HepG2 (cell line): ENCODE measurements around the gene POU5F1. TPM values are rescaled to one million over a fixed set of nuclear protein-coding genes. Genes with fewer than 3 reads are reported as not detected.

Experiments used
- E2F1 ChIP-seq: sonication (generic); formaldehyde crosslinking; IDR thresholded peaks from 2 replicates; pipeline ENCODE4 v1.5.0; 2020; ENCODE audit warnings: missing genetic modification reagents
- IKZF1 ChIP-seq: fragments of 450-650 bp; IDR thresholded peaks from 2 replicates; pipeline ENCODE4 v1.7.1; 2016
- KDM1A ChIP-seq: IDR thresholded peaks from 2 replicates; pipeline ENCODE4 v1.6.1; 2016; ENCODE audit warnings: missing compliant biosample characterization
- RXRA ChIP-seq: sonication (generic); formaldehyde crosslinking; IDR thresholded peaks from 2 replicates; pipeline ENCODE4 v1.5.1; 2020; ENCODE audit warnings: missing genetic modification reagents
- TFDP1 ChIP-seq: IDR thresholded peaks from 2 replicates; pipeline ENCODE4 v1.6.1; 2016; ENCODE audit warnings: missing compliant biosample characterization, missing genetic modification reagents, borderline replicate concordance
- TFDP2 ChIP-seq: sonication (generic); formaldehyde crosslinking; IDR thresholded peaks from 2 replicates; pipeline ENCODE4 v1.4.0; 2020; ENCODE audit warnings: missing genetic modification reagents
- TFE3 ChIP-seq: IDR thresholded peaks from 2 replicates; pipeline ENCODE4 v1.6.1; 2016
- U2AF2 ChIP-seq: fragments of 200-400 bp; formaldehyde crosslinking; IDR thresholded peaks from 2 replicates; pipeline ENCODE4 v1.6.1; 2017; ENCODE audit warnings: low read depth, mild to moderate bottlenecking, low read length
- USF2 ChIP-seq, 2 experiments: sonication (generic) in 1 of 2; formaldehyde crosslinking in 1 of 2; IDR thresholded peaks; 2 replicates each; pipeline versions ENCODE4 v1.5.1 to v1.6.1; 2011 to 2020; ENCODE audit warnings: borderline replicate concordance in 1 of 2, low read depth in 1 of 2, low read length in 1 of 2, mild to moderate bottlenecking in 1 of 2, missing genetic modification reagents in 1 of 2, moderate library complexity in 1 of 2
- ZGPAT ChIP-seq: IDR thresholded peaks from 2 replicates; pipeline ENCODE4 v1.6.1; 2016; ENCODE audit warnings: mild to moderate bottlenecking
- ZNF512B ChIP-seq: sonication (generic); formaldehyde crosslinking; IDR thresholded peaks from 2 replicates; pipeline ENCODE4 v1.5.1; 2020; ENCODE audit warnings: missing genetic modification reagents, mild to moderate bottlenecking, borderline replicate concordance
- ZNF564 ChIP-seq: sonication (generic); formaldehyde crosslinking; IDR thresholded peaks from 2 replicates; pipeline ENCODE4 v1.8.1; 2023; ENCODE audit warnings: mild to moderate bottlenecking, missing genetic modification reagents
- ZNF615 ChIP-seq: sonication (generic); formaldehyde crosslinking; IDR thresholded peaks from 2 replicates; pipeline ENCODE4 v1.5.0; 2020; ENCODE audit warnings: mild to moderate bottlenecking, missing genetic modification reagents, borderline replicate concordance
- ZNF766 ChIP-seq: sonication (generic); formaldehyde crosslinking; IDR thresholded peaks from 2 replicates; pipeline ENCODE4 v1.5.0; 2020; ENCODE audit warnings: missing genetic modification reagents, borderline replicate concordance
- ZNF775 ChIP-seq: sonication (generic); formaldehyde crosslinking; IDR thresholded peaks from 2 replicates; pipeline ENCODE4 v1.4.0; 2020; ENCODE audit warnings: missing genetic modification reagents, mild to moderate bottlenecking, moderate library complexity, borderline replicate concordance
- polyA plus RNA-seq, 8 experiments: library from polyadenylated mRNA; depleted of rRNA in 3 of 8; stranded (reverse) in 7 of 8; unstranded in 1 of 8; fragments of >200 nt; fragmentation: Illumina TruSeq in 4 of 8; extraction: Trizol in 4 of 8; gene quantifications; 2 replicates each; pipeline versions ENCODE4 v1.2.1 to v1.2.3, GENCODE V29; 2011 to 2016; ENCODE audit warnings: low read depth in 4 of 8, missing spikeins in 1 of 8, mixed read lengths in 1 of 8; ENCODE audit not compliant: insufficient read depth in 1 of 8
- total RNA-seq, 5 experiments: library from RNA; depleted of rRNA; stranded (reverse); fragments of >200 nt; fragmentation: Illumina TruSeq; extraction: Trizol; gene quantifications; 2 replicates each; pipeline ENCODE4 v1.2.3, GENCODE V29; 2016; ENCODE audit warnings: low read depth in 1 of 5

POU5F1 gene
- total and polyA plus RNA-seq, 2 of the 13 experiments (the other 11 are each of a cell fraction or from before 2014, with no cell fraction given) = 2.5 to 7.2 TPM

- TF ChIP-seq TFDP2 (CRISPR knock-in tag) (no peak), KDM1A (no peak), TFE3 (CRISPR knock-in tag) (no peak), ZNF775 (no peak), ZNF615 (CRISPR knock-in tag) (no peak), TFDP1 (CRISPR knock-in tag) (no peak), RXRA (CRISPR knock-in tag) (peak; percentile 60), U2AF2 (no peak), ZNF564 (CRISPR knock-in tag) (0 out of 2 replicates have a peak, but pooled peaks have one; percentile 39), IKZF1 (no peak), USF2 (IDR thresholded peaks at IDR 0.05; ENCODE audit: low read depth, low read length) (no peak), USF2 (CRISPR knock-in tag; IDR thresholded peaks at IDR 0.05; ENCODE audit: borderline replicate concordance) (no peak), ZNF512B (CRISPR knock-in tag) (no peak), ZGPAT (CRISPR knock-in tag) (no peak; the same call in 1 of the 2 replicates), E2F1 (CRISPR knock-in tag) (no peak), ZNF766 (no peak)
Observed at GRCh38 chr6:31158863-31159855, 11.3 kb downstream of the POU5F1 start (continued).
